Mesothelial cell of epicardium (in vitro differentiated cells): Measurements from ENCODE around the gene GPRC5A. TPM values are rescaled to one million over a fixed set of nuclear protein-coding genes. Genes with fewer than 3 reads are reported as not detected.
A peak's percentile ranks its signal among the peaks of the same experiment; 100 is the strongest.

ENCODE experiments used
- DNase-seq, 2 experiments: peaks; one replicate each; pipeline ENCODE4 v3.0.0; 2021; ENCODE audit warnings: low spot score in 2 of 2; ENCODE audit not compliant: unreplicated experiment in 2 of 2
- H3K27ac Mint-ChIP-seq: 2 replicates; pipeline ENCODE4 v1.8.0; 2021; ENCODE audit warnings: mixed read lengths
- H3K27me3 Mint-ChIP-seq: 2 replicates; pipeline ENCODE4 v1.8.0; 2021; ENCODE audit warnings: low read depth, mixed read lengths
- H3K36me3 Mint-ChIP-seq: 2 replicates; pipeline ENCODE4 v1.8.0; 2021; ENCODE audit warnings: mixed read lengths
- H3K4me1 Mint-ChIP-seq: 2 replicates; pipeline ENCODE4 v1.8.0; 2021; ENCODE audit warnings: mixed read lengths
- H3K4me3 Mint-ChIP-seq: 2 replicates; pipeline ENCODE4 v1.8.0; 2021; ENCODE audit warnings: mild to moderate bottlenecking, moderate library complexity, mixed read lengths
- H3K9me3 Mint-ChIP-seq: 2 replicates; pipeline ENCODE4 v1.8.0; 2021; ENCODE audit warnings: mixed read lengths
- total RNA-seq: library from RNA; stranded (reverse); gene quantifications from 3 replicates; pipeline ENCODE4 v1.2.1, GENCODE V29; 2021
- TF ChIP-seq, protein P1 (sequence below): fragments of 200-600 bp; sonication (generic); IDR thresholded peaks from one replicate; pipeline ENCODE4 v1.5.0; 2021; ENCODE audit warnings: antibody characterized with exemption; ENCODE audit not compliant: unreplicated experiment

GPRC5A gene
- total RNA-seq, 1 donor from 2014 or later, result 108 TPM

DNA sequence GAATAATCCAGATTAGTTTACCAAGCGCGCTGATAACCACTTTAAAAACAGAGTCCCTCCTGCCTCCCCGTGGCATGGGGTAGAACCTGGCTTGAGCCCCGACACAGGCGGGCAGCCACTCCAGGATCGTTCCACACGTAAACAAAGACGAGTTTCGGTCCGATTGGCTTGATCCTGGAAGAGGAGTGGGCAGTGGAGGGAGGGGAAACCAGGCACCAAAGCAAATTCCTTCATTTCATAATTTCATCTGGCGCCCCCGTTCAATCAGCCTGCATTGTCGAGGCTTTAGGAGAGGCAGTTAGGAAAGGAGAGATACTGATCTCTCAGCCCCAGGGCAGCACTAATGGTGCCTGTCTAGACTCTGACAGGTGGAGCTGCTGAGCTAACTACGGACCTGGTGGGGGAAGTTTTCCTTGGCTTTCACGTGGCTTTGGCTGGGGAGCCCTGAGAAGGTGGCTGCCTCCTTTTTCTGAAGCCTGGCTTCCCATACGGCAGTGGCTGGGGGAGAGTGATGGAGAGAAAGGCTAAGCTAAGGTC lies 751 bp upstream of the GPRC5A start:
- Mint-ChIP-seq H3K4me3 (peak overlapping the region; percentile 92), H3K27me3 (no peaks in the 10 kb centered on the region), H3K36me3 (peaks cover 3% of the 10 kb centered on the region), H3K9me3 (no peaks in the 10 kb centered on the region), H3K4me1 (peaks cover 71% of the 10 kb centered on the region), H3K27ac (peak overlapping the region; percentile 100)
- peak; percentile 55 to 79 for DNase-seq
- TF ChIP-seq, protein P1, sequence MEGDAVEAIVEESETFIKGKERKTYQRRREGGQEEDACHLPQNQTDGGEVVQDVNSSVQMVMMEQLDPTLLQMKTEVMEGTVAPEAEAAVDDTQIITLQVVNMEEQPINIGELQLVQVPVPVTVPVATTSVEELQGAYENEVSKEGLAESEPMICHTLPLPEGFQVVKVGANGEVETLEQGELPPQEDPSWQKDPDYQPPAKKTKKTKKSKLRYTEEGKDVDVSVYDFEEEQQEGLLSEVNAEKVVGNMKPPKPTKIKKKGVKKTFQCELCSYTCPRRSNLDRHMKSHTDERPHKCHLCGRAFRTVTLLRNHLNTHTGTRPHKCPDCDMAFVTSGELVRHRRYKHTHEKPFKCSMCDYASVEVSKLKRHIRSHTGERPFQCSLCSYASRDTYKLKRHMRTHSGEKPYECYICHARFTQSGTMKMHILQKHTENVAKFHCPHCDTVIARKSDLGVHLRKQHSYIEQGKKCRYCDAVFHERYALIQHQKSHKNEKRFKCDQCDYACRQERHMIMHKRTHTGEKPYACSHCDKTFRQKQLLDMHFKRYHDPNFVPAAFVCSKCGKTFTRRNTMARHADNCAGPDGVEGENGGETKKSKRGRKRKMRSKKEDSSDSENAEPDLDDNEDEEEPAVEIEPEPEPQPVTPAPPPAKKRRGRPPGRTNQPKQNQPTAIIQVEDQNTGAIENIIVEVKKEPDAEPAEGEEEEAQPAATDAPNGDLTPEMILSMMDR, result no peak

DNA sequence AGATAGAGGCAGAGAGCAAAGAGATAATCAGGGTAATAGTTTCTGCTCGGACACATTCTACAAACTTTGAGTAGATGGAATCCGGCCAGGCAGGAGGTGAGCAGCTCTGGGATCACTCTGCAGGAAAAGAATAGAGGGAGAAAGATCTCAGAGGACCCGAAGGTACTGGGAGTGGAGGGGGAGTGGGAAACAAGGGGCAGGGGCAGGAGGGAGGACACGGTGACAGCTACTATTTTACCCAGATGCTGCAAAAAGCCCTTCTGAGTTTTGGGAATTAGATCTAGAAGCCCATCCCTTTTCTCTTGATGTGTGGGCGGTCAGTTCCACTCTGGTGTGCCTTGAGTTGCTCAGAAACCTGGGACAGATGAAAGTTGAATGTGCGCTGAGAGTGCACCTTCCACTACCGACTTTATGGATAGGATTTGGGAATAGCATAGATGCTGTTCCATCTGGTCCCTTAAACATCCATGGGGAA lies 556 bp downstream of the GPRC5A start:
- Mint-ChIP-seq H3K36me3 (peaks cover 5% of the 10 kb centered on the region), H3K4me1 (peaks cover 70% of the 10 kb centered on the region), H3K27ac (peak overlapping the region; percentile 100), H3K9me3 (no peaks in the 10 kb centered on the region), H3K27me3 (no peaks in the 10 kb centered on the region), H3K4me3 (peak overlapping the region; percentile 92)
- TF ChIP-seq, protein P1, result no peak
- no peak for DNase-seq

DNA sequence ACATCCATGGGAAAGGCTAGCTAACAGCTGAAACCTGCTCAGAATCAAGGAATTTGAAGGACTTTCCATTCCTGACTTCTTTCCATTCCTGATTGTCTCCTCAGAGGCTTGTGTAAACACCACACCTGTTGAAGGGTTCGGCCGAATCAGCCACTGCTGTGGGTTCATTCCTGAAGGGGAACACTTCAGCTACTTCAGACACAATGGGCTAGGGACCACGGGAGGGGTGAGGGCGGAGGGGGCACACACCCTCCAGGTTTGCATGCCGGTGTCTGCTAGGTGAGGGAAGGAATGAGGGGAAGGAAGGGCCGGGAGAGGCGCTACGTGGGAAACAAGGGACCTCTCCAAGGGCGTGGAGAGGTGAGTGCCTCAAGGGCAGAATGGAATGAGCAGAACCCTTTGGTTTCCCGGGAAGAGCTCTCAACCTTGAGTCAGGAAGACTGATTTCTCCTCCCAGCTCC lies 1.3 kb downstream of the GPRC5A start:
- Mint-ChIP-seq H3K36me3 (peaks cover 5% of the 10 kb centered on the region), H3K4me1 (peaks cover 67% of the 10 kb centered on the region), H3K4me3 (peak overlapping the region; percentile 92), H3K9me3 (no peaks in the 10 kb centered on the region), H3K27ac (peak overlapping the region; percentile 100), H3K27me3 (no peaks in the 10 kb centered on the region)
- TF ChIP-seq, protein P1, result no peak
- no peak for DNase-seq

DNA sequence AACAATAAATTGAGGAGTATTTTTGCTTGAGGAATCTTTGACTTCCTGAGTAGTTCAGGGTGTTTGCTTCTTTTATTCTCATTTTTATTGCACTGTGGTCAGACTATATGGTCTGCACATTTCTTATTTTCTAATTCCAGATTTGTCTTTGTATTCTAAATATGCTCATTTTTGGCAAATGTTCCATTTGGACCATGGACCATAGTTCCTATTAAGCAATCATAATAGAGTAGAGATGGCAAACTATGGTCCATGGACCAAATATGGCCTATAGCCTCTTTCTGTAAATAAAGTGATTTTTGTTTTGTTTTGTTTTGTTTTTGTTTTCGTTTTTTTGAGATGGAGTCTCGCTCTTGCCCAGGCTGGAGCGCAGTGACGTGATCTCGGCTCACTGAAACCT lies 2.1 kb downstream of the GPRC5A start:
- no peaks in the 10 kb centered on the region for H3K9me3 Mint-ChIP-seq
- peak overlapping the region; percentile 100 for H3K27ac Mint-ChIP-seq
- peak overlapping the region; percentile 92 for H3K4me3 Mint-ChIP-seq
- peaks cover 5% of the 10 kb centered on the region for H3K36me3 Mint-ChIP-seq
- peaks cover 60% of the 10 kb centered on the region for H3K4me1 Mint-ChIP-seq
- no peak for DNase-seq
- TF ChIP-seq, protein P1, result no peak
- no peaks in the 10 kb centered on the region for H3K27me3 Mint-ChIP-seq

DNA sequence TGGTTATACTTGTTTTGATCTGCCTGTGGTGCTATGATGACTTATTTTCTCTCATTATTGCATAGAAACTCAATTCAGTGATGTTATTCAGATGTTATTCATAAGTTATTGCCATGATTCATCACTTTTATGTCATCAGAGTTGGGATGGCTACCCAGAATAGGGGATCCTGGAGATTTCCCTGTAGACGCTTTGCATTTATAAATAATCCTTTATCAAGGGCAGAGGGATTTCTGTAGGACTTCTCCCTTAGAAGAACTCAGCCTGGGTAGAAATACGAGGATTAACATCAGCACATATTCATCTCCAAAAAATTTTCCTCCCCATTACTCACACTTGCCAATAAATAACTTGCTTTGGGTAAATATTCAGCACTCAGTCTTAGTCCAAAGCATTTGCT lies 4.9 kb downstream of the GPRC5A start:
- no peak overlapping the region for H3K4me3 Mint-ChIP-seq
- H3K27me3 Mint-ChIP-seq, result no peaks in the 10 kb centered on the region
- H3K27ac Mint-ChIP-seq, result peak overlapping the region; percentile 7
- DNase-seq, result no peak
- TF ChIP-seq, protein P1, result no peak
- no peaks in the 10 kb centered on the region for H3K9me3 Mint-ChIP-seq
- H3K36me3 Mint-ChIP-seq, result peaks cover 5% of the 10 kb centered on the region
- H3K4me1 Mint-ChIP-seq, result peaks cover 58% of the 10 kb centered on the region
